T-helper 1 cell (primary cell): ENCODE measurements around the gene RRP1B.
"Not testable (repeated sequence)": the region's sequence is repeated elsewhere in the genome, so short reads cannot be mapped to it uniquely, and the experiment has no call there.

Experiments used
- DNase-seq, 5 donors: peaks; one replicate each; pipeline ENCODE4 v3.0.0-alpha.2; 2012 to 2020
- total RNA-seq, 4 donors: gene quantifications; one replicate each; lab custom pipeline; 2026; lab: John Stamatoyannopoulos, UW

Gene RRP1B
- total RNA-seq = 62.8 to 106 (median 89.5) reads per million in 4 donors

DNA sequence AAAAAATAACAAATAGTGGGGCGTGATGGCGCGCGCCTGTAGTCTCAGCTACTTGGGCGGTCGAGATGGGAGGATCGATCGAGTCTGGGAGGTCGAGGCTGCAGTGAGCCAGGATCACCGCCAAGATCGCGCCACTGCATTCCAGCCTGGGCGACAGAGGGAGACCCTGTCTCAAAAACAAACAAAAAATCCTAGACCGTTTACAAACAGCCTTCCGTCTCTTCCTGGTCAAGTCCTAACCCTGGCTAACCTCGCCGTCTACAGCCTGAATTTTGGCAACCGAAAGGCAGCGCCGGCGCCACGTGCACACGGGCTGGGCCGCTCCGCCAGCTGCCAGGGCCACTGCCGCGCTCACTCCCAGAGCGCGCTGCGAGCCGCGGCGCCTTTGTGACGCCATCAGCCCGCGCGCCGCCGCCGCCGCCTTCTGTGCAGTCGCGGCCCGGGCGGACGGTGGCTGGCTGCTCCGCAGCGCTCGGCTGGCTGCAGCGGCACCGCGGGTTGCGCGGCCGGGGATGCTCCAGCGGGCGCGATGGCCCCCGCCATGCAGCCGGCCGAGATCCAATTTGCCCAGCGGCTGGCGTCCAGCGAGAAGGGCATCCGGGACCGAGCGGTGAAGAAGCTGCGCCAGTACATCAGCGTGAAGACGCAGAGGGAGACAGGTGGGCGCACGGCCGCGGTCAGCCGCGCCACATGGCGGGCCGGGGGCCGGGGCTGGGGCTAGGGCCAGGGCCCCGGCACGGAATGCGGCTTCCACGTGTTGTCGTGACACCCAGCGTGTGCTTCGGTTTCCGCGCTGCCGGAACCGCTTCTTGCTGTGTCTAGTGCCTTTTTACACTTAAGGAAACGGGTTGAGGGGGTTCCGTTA, at the start of gene RRP1B, which contains the start of gene HSF2BP:
RRP1B (plus strand) TSS at position 425 of the 865 bp plus-strand sequence; CDS start at position 530, 105 bp downstream.
HSF2BP (minus strand) TSS at position 353 of the 865 bp plus-strand sequence. CDS start 1,392 bp downstream, outside the sequence.
- DNase-seq = peak; percentile 53 to 84 (median 66)

- no peak for DNase-seq
These were observed 47.6 kb upstream of the RRP1B start for GRCh38 chr21:43611598-43612369.

GRCh38 chr21:43613755-43614638, 45.4 kb upstream of the RRP1B start:
- peak in 1 of 5 donors; percentile 61 for DNase-seq

DNA sequence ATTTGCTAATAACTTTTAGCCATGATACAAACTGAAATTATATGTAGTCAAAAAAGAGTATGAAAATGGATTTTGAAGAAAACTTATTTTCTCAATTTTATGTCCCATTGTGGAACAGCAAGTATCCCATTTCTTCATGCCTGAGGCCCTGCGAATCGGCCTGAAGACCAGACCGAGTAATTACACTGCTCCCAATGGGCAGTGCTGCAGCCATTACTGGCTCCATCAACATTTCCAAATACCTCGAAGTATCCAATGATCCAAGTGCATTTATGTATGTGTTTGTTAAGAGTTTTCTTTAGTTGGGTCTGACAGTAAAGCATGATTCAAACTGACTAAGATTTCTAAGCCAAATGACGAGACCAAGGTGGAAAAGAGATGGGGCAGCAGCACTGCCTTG, 44.5 kb upstream of the RRP1B start:
- DNase-seq = no peak

GRCh38 chr21:43616861-43617260, 42.5 kb upstream of the RRP1B start:
- DNase-seq = not testable (repeated sequence)

DNA sequence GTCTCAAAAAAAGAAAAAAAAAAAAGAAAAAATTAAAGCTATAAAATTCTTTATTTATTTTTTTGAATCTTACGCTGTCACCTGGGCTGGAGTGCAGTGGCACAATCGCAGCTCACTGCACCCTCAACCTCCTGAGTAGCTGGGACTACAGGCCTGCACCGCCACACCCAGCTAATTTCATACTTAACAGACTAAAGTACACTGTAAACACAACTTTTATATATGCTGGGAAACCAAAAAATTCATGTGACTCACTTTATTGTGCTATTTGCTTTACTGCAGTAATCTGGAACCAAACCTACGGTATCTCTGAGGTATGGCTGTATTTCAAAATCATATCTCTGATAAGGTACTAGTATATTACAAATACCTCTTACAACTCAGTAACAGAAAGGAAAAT, 40.4 kb upstream of the RRP1B start:
- no peak for DNase-seq

DNA sequence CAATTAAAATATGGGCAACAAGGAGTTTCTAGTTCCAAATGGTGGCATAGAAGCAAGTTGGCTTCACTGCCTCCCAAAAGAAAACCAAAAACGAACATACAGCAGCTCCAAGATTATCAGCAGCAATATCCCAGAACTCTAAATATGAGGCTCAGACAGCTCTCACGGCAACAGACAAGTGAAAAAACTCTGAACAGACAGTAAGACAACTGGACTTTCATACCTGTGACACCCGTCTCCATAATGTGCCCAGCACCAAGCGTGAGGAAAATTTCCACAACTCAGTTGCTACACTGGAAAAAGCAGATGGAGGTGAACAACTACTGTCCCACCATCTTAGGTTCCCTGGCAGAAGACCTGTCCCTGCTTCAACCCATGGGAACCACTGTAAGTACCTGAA, 40.0 kb upstream of the RRP1B start:
- no peak for DNase-seq

GRCh38 chr21:43619856-43620255, 39.5 kb upstream of the RRP1B start:
- no peak for DNase-seq

GRCh38 chr21:43622796-43623195, 36.6 kb upstream of the RRP1B start:
- DNase-seq = no peak

DNA sequence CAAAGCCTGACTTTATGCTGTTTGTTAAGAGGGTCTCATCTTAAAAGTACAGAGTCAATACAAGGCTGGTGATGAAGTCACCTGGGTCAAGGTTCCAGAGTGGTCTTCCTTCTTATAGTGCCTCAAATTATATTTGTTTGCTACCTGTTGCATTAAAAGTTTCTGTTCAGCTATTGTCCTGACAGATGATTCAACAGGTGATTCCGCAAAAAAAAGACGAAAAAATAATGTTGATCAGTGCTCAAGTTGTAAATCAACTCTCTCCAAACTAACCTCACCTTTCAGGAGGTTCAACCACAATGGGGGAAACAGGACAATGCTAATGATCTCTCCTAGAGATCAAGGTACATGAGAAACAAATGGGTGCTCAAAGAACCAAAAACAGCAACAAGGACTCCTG, 35.8 kb upstream of the RRP1B start:
- no peak for DNase-seq

- no peak for DNase-seq
These were observed 35.0 kb upstream of the RRP1B start for GRCh38 chr21:43624339-43624738.

- DNase-seq = no peak
These were observed 33.0 kb upstream of the RRP1B start for GRCh38 chr21:43626390-43626789.

- DNase-seq = no peak
These were observed 31.8 kb upstream of the RRP1B start for GRCh38 chr21:43627527-43627926.

GRCh38 chr21:43631411-43632107, 27.8 kb upstream of the RRP1B start:
- no peak for DNase-seq

- no peak for DNase-seq
These were observed 26.9 kb upstream of the RRP1B start for GRCh38 chr21:43632373-43632905.

DNA sequence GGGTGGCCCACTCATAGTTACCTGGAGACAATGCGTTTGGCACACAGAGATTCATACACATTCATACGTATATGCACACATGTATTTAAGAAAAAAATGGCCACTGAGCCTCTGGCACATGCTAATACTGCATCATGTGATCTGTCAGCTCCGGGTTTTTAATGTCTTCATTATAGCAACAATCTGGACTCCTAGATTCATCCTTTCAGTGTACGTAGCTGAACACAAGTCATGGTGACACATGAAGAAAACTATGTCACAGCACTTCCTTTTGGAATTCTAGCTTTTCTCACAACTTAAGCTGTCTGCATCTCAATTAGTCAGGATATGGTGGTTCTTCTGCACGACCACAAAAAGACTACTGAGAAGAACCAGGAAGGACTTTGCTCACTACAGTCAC, 24.7 kb upstream of the RRP1B start:
- DNase-seq = no peak

DNA sequence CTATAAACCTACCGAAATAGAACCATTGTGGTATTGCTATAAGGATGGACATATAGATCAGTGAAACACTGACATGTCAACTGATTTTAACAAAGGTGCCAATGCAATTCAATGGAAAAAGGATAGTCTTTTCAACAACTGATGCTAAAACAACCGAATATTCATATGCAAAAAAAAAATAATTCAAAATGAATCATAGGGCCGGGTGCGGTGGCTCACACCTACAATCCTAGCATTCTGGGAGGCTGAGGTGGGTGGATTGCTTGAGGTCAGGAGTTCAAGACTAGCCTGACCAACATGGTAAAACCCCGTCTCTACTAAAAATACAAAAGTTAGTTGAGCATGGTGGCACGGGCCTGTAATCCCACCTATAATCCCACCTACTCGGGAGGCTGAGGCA, 23.9 kb upstream of the RRP1B start:
- DNase-seq = no peak

DNA sequence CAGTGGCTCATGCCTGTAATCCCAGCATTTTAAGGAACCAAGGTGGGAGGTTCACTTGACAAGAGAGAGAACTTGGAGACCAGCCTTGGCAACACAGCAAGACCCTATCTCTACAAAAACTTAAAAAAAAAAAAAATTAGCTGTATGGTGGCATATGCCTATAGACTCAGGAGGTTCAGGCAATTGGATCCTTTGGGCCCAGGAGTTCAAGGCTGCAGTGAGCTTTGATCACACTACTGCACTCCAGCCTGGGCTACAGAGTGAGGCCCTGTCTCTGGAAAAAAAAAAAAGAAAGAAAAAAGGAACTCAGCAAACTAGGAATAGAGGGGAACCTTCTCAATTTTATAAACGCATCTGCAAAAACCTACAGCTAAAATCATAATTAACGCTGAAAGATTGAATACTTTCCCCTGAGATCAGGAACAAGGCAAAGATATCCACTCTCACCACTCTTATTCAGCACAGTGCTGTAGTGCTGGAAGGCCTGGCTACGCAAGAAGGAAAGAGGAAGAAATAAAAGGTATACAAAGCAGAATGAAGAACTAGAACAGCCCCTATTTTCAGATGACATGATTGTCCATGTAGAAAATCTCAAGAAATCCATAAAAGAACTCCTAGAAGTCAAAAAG, 21.7 kb upstream of the RRP1B start:
- no peak for DNase-seq

DNA sequence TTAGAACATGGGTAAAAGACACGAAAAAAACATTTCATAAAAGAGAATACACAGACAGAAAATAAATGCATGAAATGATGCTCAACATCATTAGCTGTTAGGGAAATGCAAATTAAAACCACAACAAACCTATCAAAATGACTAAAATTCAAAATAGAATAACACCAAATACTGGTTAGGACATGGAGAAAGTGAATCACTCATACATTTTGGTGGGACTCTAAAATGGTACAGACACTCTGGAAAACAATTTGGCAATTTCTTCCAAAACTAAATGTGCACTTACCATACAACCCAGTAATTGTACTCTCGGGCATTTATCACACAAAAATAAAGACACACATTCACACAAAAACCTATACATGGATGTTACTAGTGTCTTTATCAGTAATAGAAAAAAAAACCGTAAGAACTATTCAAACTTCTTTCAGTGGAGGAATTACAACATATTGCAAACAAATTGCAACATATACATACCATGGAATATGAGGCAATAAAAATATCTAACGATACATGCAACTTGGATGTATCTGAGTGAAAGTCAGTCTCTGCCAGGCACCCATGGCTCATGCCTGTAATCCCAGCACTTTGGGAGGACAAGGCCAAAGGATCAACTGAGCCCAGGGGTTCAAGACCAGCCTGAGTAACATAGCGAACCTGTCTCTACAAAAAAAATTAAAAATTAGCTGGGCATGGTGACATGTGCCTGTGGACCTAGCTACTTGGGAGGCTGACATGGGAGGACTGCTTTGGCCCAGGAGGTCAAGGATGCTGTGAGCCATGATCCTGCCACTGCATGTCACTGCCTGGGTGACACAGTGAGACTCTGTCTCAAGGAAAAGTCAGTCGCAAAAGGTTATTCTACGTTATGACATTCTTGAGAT, 19.6 kb upstream of the RRP1B start:
- no peak for DNase-seq

DNA sequence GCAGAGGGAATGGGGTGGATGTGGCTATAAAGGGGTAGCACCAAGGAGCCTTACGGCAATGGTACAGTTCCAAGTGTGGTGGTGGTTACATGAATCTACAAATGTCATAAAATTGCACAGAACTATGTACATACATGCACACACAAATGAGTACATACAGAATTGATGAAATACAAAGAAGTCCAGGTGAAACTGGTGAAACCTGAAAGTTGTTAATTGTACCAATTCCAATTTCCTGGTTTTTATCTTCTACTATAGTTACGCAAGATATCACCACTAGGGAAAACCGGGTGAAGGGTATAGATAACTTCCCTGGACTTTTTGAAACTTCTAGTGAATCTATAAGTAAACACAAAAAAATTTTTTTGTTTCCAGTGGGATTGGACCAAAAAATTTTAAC, 19.0 kb upstream of the RRP1B start:
- DNase-seq = no peak
